ENCODE measurements around the gene ARID4A. TPM values are rescaled to one million over a fixed set of nuclear protein-coding genes. Genes with fewer than 3 reads are reported as not detected.
A peak's percentile ranks its signal among the peaks of the same experiment; 100 is the strongest.
"Not testable (repeated sequence)": the region's sequence is repeated elsewhere in the genome, so short reads cannot be mapped to it uniquely, and the experiment has no call there.

The ARID4A gene, protein sequence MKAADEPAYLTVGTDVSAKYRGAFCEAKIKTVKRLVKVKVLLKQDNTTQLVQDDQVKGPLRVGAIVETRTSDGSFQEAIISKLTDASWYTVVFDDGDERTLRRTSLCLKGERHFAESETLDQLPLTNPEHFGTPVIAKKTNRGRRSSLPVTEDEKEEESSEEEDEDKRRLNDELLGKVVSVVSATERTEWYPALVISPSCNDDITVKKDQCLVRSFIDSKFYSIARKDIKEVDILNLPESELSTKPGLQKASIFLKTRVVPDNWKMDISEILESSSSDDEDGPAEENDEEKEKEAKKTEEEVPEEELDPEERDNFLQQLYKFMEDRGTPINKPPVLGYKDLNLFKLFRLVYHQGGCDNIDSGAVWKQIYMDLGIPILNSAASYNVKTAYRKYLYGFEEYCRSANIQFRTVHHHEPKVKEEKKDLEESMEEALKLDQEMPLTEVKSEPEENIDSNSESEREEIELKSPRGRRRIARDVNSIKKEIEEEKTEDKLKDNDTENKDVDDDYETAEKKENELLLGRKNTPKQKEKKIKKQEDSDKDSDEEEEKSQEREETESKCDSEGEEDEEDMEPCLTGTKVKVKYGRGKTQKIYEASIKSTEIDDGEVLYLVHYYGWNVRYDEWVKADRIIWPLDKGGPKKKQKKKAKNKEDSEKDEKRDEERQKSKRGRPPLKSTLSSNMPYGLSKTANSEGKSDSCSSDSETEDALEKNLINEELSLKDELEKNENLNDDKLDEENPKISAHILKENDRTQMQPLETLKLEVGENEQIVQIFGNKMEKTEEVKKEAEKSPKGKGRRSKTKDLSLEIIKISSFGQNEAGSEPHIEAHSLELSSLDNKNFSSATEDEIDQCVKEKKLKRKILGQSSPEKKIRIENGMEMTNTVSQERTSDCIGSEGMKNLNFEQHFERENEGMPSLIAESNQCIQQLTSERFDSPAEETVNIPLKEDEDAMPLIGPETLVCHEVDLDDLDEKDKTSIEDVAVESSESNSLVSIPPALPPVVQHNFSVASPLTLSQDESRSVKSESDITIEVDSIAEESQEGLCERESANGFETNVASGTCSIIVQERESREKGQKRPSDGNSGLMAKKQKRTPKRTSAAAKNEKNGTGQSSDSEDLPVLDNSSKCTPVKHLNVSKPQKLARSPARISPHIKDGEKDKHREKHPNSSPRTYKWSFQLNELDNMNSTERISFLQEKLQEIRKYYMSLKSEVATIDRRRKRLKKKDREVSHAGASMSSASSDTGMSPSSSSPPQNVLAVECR
- 16.1 TPM for polyA plus RNA-seq (2013, experiment 1 of 2)
- 16.2 TPM for polyA plus RNA-seq (2013, experiment 2 of 2)

- Histone ChIP-seq H3K27ac (ENCODE audit: low read depth, low read length, severe bottlenecking) (peak within 1 kb of the TSS; percentile 99), H3K9me3 (ENCODE audit: control insufficient read depth, low read length) (no peaks in the 10 kb centered on the region), H3K4me1 (ENCODE audit: control insufficient read depth, insufficient read depth, low read length, poor library complexity, severe bottlenecking) (no peaks in the 10 kb centered on the region), H3K4me3 (ENCODE audit: extremely low read depth, insufficient read depth, low read length, poor library complexity, severe bottlenecking) (peak within 1 kb of the TSS; percentile 86), H3K36me3 (ENCODE audit: control insufficient read depth, insufficient read depth, low read length) (peaks cover 38% of the 10 kb centered on the region)
- 0% methylated on average over 51 to 64 of the region's 79 CpGs for WGBS, 2 experiments (ENCODE audit: insufficient coverage in 2 of 2)
These were observed at the start of gene ARID4A for GRCh38 chr14:58298477-58299400. ARID4A (plus strand) TSS chr14:58298555; CDS start chr14:58299855, 1,300 bp downstream.

- Histone ChIP-seq H3K4me1 (ENCODE audit: control insufficient read depth, insufficient read depth, low read length, poor library complexity, severe bottlenecking) (peaks cover 6% of the 10 kb centered on the region), H3K4me3 (ENCODE audit: extremely low read depth, insufficient read depth, low read length, poor library complexity, severe bottlenecking) (no peak overlapping the region), H3K9me3 (ENCODE audit: control insufficient read depth, low read length) (no peaks in the 10 kb centered on the region), H3K27ac (ENCODE audit: low read depth, low read length, severe bottlenecking) (no peak overlapping the region), H3K36me3 (ENCODE audit: control insufficient read depth, insufficient read depth, low read length) (peaks cover 66% of the 10 kb centered on the region)
- 92 to 95% methylated on average over 7 to 8 of the region's 8 CpGs for whole genome bisulfite sequencing, 2 experiments (ENCODE audit: insufficient coverage in 2 of 2)
These were observed 48.7 kb upstream of the ARID4A start for GRCh38 chr14:58249611-58250010.

DNA sequence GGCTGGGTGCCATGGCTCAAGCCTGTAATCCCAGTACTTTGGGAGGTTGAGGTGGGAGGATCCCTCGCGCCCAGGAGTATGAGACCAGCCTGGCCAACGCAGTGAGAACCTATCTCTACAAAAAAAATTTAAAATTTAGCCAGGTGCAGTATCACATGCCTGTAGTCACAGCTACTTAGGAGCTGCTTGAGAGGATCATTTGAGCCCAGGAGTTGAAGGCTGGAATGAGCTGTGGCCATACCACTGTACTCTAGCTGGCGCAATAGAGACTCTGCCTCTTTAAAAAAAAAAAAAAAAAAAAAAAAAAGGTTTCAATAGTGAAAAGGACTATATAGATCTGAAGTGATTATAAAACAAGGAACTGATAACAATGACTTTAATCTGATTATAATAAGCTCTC, 40.2 kb upstream of the ARID4A start:
- H3K9me3 ChIP-seq (ENCODE audit: control insufficient read depth, low read length) = no peaks in the 10 kb centered on the region
- no peaks in the 10 kb centered on the region for H3K4me1 ChIP-seq (ENCODE audit: control insufficient read depth, insufficient read depth, low read length, poor library complexity, severe bottlenecking)
- no peak overlapping the region for H3K4me3 ChIP-seq (ENCODE audit: extremely low read depth, insufficient read depth, low read length, poor library complexity, severe bottlenecking)
- H3K27ac ChIP-seq (ENCODE audit: low read depth, low read length, severe bottlenecking) = no peak overlapping the region
- WGBS, 2 experiments (ENCODE audit: insufficient coverage in 2 of 2) = 100% methylated on average over 2 of the region's 4 CpGs; no CpG with 5 or more reads in 1 of the 2 experiments
- peaks cover 93% of the 10 kb centered on the region for H3K36me3 ChIP-seq (ENCODE audit: control insufficient read depth, insufficient read depth, low read length)

DNA sequence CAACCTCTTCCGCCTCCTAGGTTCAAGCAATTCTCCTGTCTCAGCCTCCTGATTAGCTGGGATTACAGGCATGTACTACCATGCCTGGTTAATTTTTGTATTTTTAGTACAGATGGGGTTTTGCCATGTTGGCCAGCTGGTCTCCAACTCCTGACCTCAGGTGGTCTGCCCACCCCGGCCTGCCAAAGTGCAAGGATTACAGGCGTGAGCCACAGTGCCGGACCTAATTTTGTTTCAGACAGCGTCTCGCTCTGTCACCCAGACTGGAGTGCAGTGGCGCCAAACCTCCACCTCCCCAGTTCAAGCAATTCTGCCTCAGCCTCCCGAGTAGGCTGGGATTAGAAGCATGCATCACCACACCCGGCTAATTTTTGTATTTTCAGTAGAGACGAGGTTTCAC, 36.4 kb upstream of the ARID4A start:
- H3K27ac ChIP-seq (ENCODE audit: low read depth, low read length, severe bottlenecking); H3K4me1 ChIP-seq (ENCODE audit: control insufficient read depth, insufficient read depth, low read length, poor library complexity, severe bottlenecking); H3K4me3 ChIP-seq (ENCODE audit: extremely low read depth, insufficient read depth, low read length, poor library complexity, severe bottlenecking); H3K9me3 ChIP-seq (ENCODE audit: control insufficient read depth, low read length): not testable (repeated sequence)
- peaks cover 97% of the 10 kb centered on the region for H3K36me3 ChIP-seq (ENCODE audit: control insufficient read depth, insufficient read depth, low read length)
- 96 to 99% methylated on average over 8 to 10 of the region's 10 CpGs for WGBS, 2 experiments (ENCODE audit: insufficient coverage in 2 of 2)

- H3K9me3 ChIP-seq (ENCODE audit: control insufficient read depth, low read length) = no peaks in the 10 kb centered on the region
- H3K27ac ChIP-seq (ENCODE audit: low read depth, low read length, severe bottlenecking) = no peak overlapping the region
- H3K4me1 ChIP-seq (ENCODE audit: control insufficient read depth, insufficient read depth, low read length, poor library complexity, severe bottlenecking) = no peaks in the 10 kb centered on the region
- no peak overlapping the region for H3K4me3 ChIP-seq (ENCODE audit: extremely low read depth, insufficient read depth, low read length, poor library complexity, severe bottlenecking)
- H3K36me3 ChIP-seq (ENCODE audit: control insufficient read depth, insufficient read depth, low read length) = peaks cover 88% of the 10 kb centered on the region
These were observed 33.0 kb upstream of the ARID4A start for GRCh38 chr14:58265401-58265800.

GRCh38 chr14:58270628-58271027, 27.7 kb upstream of the ARID4A start:
- WGBS, 2 experiments (ENCODE audit: insufficient coverage in 2 of 2) = no CpG with 5 or more reads among the region's 2 CpGs
- Histone ChIP-seq H3K36me3 (ENCODE audit: control insufficient read depth, insufficient read depth, low read length) (peaks cover 59% of the 10 kb centered on the region), H3K27ac (ENCODE audit: low read depth, low read length, severe bottlenecking) (no peak overlapping the region)

DNA sequence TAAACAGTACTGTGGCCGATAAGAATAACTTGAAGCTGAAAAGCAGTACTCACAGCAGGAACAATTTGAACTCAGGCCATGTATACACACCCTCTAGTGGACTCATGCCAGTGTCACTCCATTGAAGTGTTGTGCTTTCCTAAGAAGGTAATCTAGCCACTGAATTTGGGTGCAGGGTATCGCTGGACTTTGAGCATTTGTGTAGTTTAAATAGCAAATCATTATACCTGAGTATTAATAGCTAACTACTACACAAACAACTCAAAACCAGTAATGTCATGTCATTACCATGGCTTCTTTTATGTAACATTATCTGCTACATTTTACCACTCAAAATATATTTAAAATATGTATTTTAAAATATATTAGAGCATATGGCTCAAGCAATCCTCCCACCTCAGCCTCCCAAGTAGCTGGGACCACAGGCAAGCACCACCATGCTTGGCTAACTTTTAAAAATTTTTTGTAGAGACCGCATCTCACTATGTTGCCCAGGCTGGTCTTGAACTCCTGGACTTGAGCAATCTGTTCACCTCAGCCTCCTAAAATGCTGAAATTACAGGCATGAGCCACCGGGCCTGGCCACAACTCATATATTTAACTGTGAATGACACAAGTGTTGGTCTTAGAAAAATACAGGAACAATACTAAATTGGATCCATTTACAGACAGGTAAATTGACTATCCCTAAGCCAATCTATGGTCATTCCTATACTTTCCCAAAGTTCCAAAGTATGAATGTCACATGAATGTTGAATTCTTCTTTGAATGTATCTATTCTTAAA, 25.6 kb upstream of the ARID4A start:
- H3K36me3 ChIP-seq (ENCODE audit: control insufficient read depth, insufficient read depth, low read length) = peaks cover 50% of the 10 kb centered on the region
- no peak overlapping the region for H3K4me3 ChIP-seq (ENCODE audit: extremely low read depth, insufficient read depth, low read length, poor library complexity, severe bottlenecking)
- no peaks in the 10 kb centered on the region for H3K4me1 ChIP-seq (ENCODE audit: control insufficient read depth, insufficient read depth, low read length, poor library complexity, severe bottlenecking)
- no peak overlapping the region for H3K27ac ChIP-seq (ENCODE audit: low read depth, low read length, severe bottlenecking)
- H3K9me3 ChIP-seq (ENCODE audit: control insufficient read depth, low read length) = no peaks in the 10 kb centered on the region
- 89 to 96% methylated on average over 1 to 2 of the region's 4 CpGs for WGBS, 2 experiments (ENCODE audit: insufficient coverage in 2 of 2)

More at GRCh38 chr14:58270628-58271027, 27.7 kb upstream of the ARID4A start:
- no peaks in the 10 kb centered on the region for H3K9me3 ChIP-seq (ENCODE audit: control insufficient read depth, low read length)
- H3K4me3 ChIP-seq (ENCODE audit: extremely low read depth, insufficient read depth, low read length, poor library complexity, severe bottlenecking) = no peak overlapping the region
- H3K4me1 ChIP-seq (ENCODE audit: control insufficient read depth, insufficient read depth, low read length, poor library complexity, severe bottlenecking) = no peaks in the 10 kb centered on the region

- Histone ChIP-seq H3K27ac (ENCODE audit: low read depth, low read length, severe bottlenecking) (no peak overlapping the region), H3K36me3 (ENCODE audit: control insufficient read depth, insufficient read depth, low read length) (peaks cover 51% of the 10 kb centered on the region)
These were observed 23.5 kb upstream of the ARID4A start for GRCh38 chr14:58274881-58275280.

DNA sequence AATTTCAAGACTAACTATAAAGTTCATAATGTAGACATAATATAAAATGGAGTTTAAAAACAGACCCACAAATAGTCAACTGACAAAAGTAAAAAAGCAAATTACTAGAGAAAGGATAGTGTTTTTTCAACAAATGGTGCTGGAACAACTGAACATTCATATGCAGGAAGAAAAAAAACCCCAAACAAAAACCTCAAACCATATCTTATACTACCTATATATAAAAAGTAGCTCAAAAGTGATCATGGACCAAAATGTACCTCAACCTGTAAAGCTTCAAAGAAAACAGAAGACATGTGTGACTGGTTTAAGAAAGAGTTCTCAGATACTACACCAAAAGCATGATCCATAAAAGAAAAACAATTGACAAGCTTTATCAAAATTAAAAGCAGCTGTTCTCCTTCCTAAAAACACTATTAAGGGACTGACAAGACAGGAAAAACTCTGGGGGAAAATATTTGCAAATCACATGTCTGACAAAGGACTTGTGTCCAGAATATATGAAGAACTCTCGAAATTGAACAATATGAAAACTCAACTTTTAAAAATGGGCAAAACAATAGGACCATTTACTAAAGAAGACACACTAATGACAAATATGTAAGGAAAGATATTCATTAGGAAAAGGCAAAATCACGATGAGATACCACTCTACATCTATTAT, 22.7 kb upstream of the ARID4A start:
- no peaks in the 10 kb centered on the region for H3K4me1 ChIP-seq (ENCODE audit: control insufficient read depth, insufficient read depth, low read length, poor library complexity, severe bottlenecking)
- WGBS, 2 experiments (ENCODE audit: insufficient coverage in 2 of 2) = no CpG with 5 or more reads among the region's 2 CpGs
- no peak overlapping the region for H3K4me3 ChIP-seq (ENCODE audit: extremely low read depth, insufficient read depth, low read length, poor library complexity, severe bottlenecking)
- H3K9me3 ChIP-seq (ENCODE audit: control insufficient read depth, low read length) = no peaks in the 10 kb centered on the region
- H3K27ac ChIP-seq (ENCODE audit: low read depth, low read length, severe bottlenecking) = no peak overlapping the region
- peaks cover 53% of the 10 kb centered on the region for H3K36me3 ChIP-seq (ENCODE audit: control insufficient read depth, insufficient read depth, low read length)

More at GRCh38 chr14:58274881-58275280, 23.5 kb upstream of the ARID4A start:
- Histone ChIP-seq H3K9me3 (ENCODE audit: control insufficient read depth, low read length) (no peaks in the 10 kb centered on the region), H3K4me1 (ENCODE audit: control insufficient read depth, insufficient read depth, low read length, poor library complexity, severe bottlenecking) (no peaks in the 10 kb centered on the region), H3K4me3 (ENCODE audit: extremely low read depth, insufficient read depth, low read length, poor library complexity, severe bottlenecking) (no peak overlapping the region)

Measured in mesodermal cell (in vitro differentiated cells).